Type B pancreatic cell (in vitro differentiated cells): Measurements from ENCODE around the gene CCDC69. TPM values are rescaled to one million over a fixed set of nuclear protein-coding genes. Genes with fewer than 3 reads are reported as not detected.
A peak's percentile ranks its signal among the peaks of the same experiment; 100 is the strongest.

Experiments used
- DNase-seq: peaks from one replicate; pipeline ENCODE4 v3.0.0; 2021; ENCODE audit warnings: mixed read lengths; ENCODE audit not compliant: unreplicated experiment; ENCODE audit errors: extremely low spot score
- H3K27ac Mint-ChIP-seq: 2 replicates; pipeline ENCODE4 v1.8.0; 2021; ENCODE audit warnings: mild to moderate bottlenecking, mixed read lengths
- H3K27me3 Mint-ChIP-seq: 2 replicates; pipeline ENCODE4 v1.8.0; 2021; ENCODE audit warnings: mixed read lengths
- H3K36me3 Mint-ChIP-seq: 2 replicates; pipeline ENCODE4 v1.8.0; 2021; ENCODE audit warnings: mixed read lengths
- H3K4me1 Mint-ChIP-seq: one replicate; pipeline ENCODE4 v1.8.0; 2021; ENCODE audit warnings: mixed read lengths; ENCODE audit not compliant: unreplicated experiment
- H3K4me3 Mint-ChIP-seq: 2 replicates; pipeline ENCODE4 v1.8.0; 2021; ENCODE audit warnings: mild to moderate bottlenecking, mixed read lengths
- H3K9me3 Mint-ChIP-seq: 2 replicates; pipeline ENCODE4 v1.8.0; 2021; ENCODE audit warnings: mixed read lengths
- CTCF ChIP-seq: fragments of 200-600 bp; sonication (generic); conservative IDR thresholded peaks from 2 replicates; pipeline ENCODE4 v1.5.0; 2021; ENCODE audit warnings: antibody characterized with exemption, mild to moderate bottlenecking
- total RNA-seq: library from RNA; stranded (reverse); gene quantifications from 2 replicates; pipeline ENCODE4 v1.2.1, GENCODE V29; 2021; ENCODE audit warnings: low replicate concordance

CCDC69 gene
- total RNA-seq, 1 donor from 2014 or later: 11.2 TPM

- Mint-ChIP-seq H3K27ac (no peak overlapping the region), H3K4me3 (no peak overlapping the region)
These were observed 77.8 kb downstream of the CCDC69 start for GRCh38 chr5:151146061-151146460.

GRCh38 chr5:151144922-151145321 lies 79.0 kb downstream of the CCDC69 start:
- Mint-ChIP-seq H3K27ac (no peak overlapping the region), H3K36me3 (peaks cover 16% of the 10 kb centered on the region), H3K4me1 (peaks cover 42% of the 10 kb centered on the region), H3K4me3 (no peak overlapping the region), H3K9me3 (no peaks in the 10 kb centered on the region), H3K27me3 (no peaks in the 10 kb centered on the region)
- no peak for DNase-seq
- TF ChIP-seq CTCF: no peak

More at GRCh38 chr5:151146061-151146460, 77.8 kb downstream of the CCDC69 start:
- no peaks in the 10 kb centered on the region for H3K9me3 Mint-ChIP-seq
- H3K4me1 Mint-ChIP-seq: peaks cover 49% of the 10 kb centered on the region
- peaks cover 16% of the 10 kb centered on the region for H3K36me3 Mint-ChIP-seq
- no peak for DNase-seq
- TF ChIP-seq CTCF: no peak
- no peaks in the 10 kb centered on the region for H3K27me3 Mint-ChIP-seq

- Mint-ChIP-seq H3K27me3 (no peaks in the 10 kb centered on the region), H3K4me1 (peaks cover 41% of the 10 kb centered on the region), H3K4me3 (no peak overlapping the region), H3K9me3 (no peaks in the 10 kb centered on the region), H3K27ac (no peak overlapping the region), H3K36me3 (peaks cover 16% of the 10 kb centered on the region)
- no peak for DNase-seq
- TF ChIP-seq CTCF: no peak
These were observed 79.6 kb downstream of the CCDC69 start for GRCh38 chr5:151144275-151144674.

GRCh38 chr5:151143645-151144044 lies 80.2 kb downstream of the CCDC69 start:
- Mint-ChIP-seq H3K27ac (no peak overlapping the region), H3K4me1 (peaks cover 37% of the 10 kb centered on the region), H3K9me3 (no peaks in the 10 kb centered on the region), H3K27me3 (no peaks in the 10 kb centered on the region), H3K4me3 (no peak overlapping the region), H3K36me3 (peaks cover 20% of the 10 kb centered on the region)
- DNase-seq: no peak
- no peak for TF ChIP-seq CTCF

- peaks cover 30% of the 10 kb centered on the region for H3K4me1 Mint-ChIP-seq
- no peak overlapping the region for H3K4me3 Mint-ChIP-seq
- H3K36me3 Mint-ChIP-seq: peaks cover 26% of the 10 kb centered on the region
- H3K27me3 Mint-ChIP-seq: no peaks in the 10 kb centered on the region
- H3K9me3 Mint-ChIP-seq: no peaks in the 10 kb centered on the region
- DNase-seq: no peak
- TF ChIP-seq CTCF: no peak
- no peak overlapping the region for H3K27ac Mint-ChIP-seq
These were observed 81.0 kb downstream of the CCDC69 start for GRCh38 chr5:151142933-151143332.

- Mint-ChIP-seq H3K4me1 (peaks cover 28% of the 10 kb centered on the region), H3K9me3 (no peaks in the 10 kb centered on the region), H3K36me3 (peaks cover 29% of the 10 kb centered on the region), H3K4me3 (no peak overlapping the region), H3K27ac (peak overlapping the region; percentile 50), H3K27me3 (no peaks in the 10 kb centered on the region)
- no peak for TF ChIP-seq CTCF
- DNase-seq: no peak
These were observed 82.4 kb downstream of the CCDC69 start for GRCh38 chr5:151141535-151141934.
